ENCODE data around the gene PRKD2.

Gene PRKD2

DNA sequence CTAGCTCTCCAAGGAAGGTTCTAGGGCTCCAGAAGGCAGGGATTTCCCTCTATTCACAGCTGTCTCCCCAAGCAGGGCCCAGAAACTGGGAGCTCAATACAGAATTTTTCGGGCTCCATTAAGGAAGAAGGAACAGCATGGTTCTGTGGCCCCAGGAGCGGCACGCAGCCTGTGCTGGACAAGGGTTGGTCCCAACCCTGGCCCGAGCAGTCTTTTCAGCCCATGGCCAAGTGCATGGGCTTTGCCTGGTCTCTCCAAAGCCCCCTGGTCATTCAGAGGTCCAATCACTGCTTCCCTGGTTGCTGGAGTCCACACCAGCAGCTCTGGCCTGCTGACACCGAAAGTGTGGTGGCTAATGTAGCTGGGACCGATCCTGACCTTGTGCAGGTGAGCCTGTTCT lies 6.6 kb upstream of the PRKD2 start:
- H3K27ac ChIP-seq: peak overlapping the region; percentile 5; the same call in 1 of the 2 replicates
- TF ChIP-seq, protein P1, sequence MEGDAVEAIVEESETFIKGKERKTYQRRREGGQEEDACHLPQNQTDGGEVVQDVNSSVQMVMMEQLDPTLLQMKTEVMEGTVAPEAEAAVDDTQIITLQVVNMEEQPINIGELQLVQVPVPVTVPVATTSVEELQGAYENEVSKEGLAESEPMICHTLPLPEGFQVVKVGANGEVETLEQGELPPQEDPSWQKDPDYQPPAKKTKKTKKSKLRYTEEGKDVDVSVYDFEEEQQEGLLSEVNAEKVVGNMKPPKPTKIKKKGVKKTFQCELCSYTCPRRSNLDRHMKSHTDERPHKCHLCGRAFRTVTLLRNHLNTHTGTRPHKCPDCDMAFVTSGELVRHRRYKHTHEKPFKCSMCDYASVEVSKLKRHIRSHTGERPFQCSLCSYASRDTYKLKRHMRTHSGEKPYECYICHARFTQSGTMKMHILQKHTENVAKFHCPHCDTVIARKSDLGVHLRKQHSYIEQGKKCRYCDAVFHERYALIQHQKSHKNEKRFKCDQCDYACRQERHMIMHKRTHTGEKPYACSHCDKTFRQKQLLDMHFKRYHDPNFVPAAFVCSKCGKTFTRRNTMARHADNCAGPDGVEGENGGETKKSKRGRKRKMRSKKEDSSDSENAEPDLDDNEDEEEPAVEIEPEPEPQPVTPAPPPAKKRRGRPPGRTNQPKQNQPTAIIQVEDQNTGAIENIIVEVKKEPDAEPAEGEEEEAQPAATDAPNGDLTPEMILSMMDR (conservative IDR thresholded peaks at IDR 0.05): no peak

DNA sequence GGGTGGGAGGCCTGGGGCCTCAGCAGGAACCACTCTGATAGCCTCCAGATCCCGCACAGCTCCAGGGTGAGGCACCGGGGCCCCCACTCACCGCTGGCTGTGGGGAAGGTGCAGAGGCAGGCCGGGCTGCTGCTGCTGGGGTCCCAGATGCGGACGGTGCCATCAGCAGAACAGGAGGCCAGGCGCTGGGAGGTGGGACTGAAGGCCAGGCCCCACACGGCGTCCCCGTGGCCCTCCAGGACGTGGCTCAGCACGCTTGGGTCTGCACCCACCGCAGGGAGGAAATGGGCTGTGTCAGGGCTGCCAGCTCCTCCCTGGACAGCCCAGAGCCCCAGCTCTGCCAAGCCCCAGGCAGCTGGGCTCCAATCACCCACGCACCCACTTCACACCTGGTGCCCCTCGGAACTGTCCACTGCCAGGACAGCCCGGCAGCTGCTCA lies 6.1 kb upstream of the PRKD2 start:
- H3K27ac ChIP-seq: peak overlapping the region; percentile 5; the same call in 1 of the 2 replicates
- TF ChIP-seq, protein P1 (conservative IDR thresholded peaks at IDR 0.05): no peak

DNA sequence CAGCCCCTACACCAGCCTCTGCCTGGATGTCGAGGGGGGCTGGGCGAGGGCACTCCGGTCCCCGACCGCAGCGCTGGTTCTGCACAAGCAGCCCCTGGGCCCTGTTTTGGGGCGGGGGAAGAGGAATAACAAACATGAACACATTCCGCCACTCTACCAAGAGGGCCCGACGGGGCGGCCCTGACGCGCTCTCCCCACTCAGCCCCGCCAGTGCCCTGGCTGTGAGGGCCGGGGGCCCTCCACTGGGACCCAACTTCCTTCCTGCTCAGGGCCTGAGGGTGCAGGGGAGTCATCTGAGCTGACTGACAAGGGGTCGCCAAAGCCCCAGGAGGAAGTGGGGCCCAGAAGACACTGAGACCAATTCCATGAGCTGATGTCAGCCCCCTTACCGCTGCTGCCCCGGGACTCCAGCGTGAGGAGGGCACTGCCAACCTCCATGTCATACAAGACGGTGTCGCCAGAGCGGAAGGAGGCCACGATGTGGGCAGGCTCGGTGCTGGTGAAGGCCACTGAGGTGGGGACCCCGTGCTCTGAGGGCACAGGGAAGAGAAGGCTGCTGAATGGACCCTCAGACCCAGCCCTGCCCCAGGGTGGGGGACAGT lies 5.6 kb upstream of the PRKD2 start:
- TF ChIP-seq, protein P1 (conservative IDR thresholded peaks at IDR 0.05): no peak
- H3K27ac ChIP-seq: no peak overlapping the region

DNA sequence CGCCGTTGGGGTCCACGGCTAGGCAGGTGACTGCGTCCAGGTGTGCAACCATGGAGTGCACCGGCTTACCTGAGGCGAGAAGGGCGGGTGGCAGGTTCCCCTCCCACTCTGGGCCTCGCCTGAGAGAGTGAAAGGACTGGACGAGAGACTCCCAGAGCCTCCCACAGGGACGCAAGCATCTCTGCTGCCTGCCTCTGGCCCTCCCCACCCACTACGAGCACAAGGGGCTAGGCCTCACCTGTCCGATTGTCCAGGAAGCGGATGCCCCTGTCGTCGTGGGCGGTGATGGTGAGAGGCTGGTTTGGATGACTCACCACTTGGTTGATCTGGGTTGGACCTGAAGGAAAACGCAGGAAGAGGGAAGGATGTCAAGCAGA lies 5.1 kb upstream of the PRKD2 start:
- TF ChIP-seq, protein P1 (conservative IDR thresholded peaks at IDR 0.05): no peak
- no peak overlapping the region for H3K27ac ChIP-seq

DNA sequence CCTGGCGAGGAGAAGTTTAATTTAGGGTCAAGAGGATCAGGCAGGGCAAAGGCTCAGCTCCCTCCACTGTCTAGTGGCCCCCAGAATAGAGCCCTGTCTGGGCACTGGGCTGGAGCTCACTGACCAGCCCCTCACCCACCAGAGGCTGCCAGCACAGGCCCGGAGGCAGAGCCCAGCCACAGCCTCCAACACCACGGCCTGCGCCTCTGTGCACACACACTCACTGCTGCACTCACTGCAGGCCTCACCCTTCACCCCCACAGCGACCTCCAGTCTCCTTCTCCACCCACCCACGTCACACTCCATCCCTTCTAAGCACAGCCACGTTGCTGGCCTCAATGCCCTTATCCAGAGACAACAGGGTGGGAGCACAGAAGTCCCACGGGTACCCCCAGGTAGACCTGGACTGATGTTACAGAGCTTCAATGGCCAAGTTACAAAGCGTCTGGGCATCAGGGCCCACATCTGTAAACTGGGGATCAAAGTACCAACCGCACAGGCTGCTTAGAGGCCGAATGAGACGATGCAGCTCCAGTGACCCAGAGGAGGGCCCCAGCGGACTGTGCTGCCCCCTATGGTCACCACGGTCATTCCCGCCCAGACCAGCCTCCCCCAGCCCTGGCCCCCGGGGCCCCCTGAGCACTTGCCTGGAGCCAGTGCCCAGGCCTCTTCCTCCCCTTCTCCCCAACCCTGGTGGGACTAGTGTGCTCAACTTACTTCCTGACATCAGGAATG lies 4.5 kb upstream of the PRKD2 start:
- TF ChIP-seq, protein P1 (conservative IDR thresholded peaks at IDR 0.05): peak; percentile 38
- peak overlapping the region; percentile 95; the same call in 1 of the 2 replicates for H3K27ac ChIP-seq

DNA sequence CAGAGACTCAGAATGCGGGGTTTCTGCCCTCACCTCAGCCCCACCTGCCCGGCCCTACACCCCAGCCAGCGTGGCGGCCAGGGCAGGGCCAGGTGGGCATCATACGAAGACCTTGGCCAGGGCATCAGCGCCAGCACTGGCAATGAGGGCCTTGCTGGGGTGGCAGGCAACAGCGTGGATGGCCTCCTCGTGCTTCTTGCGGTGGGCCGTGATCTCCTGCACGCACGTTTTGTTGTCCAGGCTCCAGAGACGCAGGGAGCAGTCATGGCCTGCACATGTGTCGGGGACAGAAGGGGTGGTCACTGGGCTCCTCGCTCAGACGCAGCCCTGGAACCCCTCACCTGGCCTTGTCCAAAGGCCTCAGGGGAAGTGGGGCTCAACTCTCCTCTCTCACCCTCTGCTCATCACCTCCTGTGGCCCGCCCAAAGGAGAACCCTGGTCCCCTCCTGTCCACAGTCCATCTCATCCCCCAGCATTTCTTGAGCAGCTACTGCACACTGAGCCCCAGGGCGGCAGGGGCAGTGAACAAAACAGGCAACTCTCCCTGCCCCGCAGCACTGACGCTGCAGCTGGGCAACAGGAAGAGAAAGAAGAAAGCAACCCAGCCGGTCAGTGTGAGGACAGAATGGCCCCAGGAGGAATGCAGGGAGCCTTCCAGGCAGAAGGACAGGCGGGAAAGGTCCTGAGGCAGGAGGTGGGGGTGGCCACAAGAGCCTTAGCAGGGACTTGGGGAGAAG lies 3.8 kb upstream of the PRKD2 start:
- TF ChIP-seq, protein P1 (conservative IDR thresholded peaks at IDR 0.05): no peak
- peak overlapping the region; percentile 95; the same call in 1 of the 2 replicates for H3K27ac ChIP-seq
